ENCODE results near the gene SELP.

DNA sequence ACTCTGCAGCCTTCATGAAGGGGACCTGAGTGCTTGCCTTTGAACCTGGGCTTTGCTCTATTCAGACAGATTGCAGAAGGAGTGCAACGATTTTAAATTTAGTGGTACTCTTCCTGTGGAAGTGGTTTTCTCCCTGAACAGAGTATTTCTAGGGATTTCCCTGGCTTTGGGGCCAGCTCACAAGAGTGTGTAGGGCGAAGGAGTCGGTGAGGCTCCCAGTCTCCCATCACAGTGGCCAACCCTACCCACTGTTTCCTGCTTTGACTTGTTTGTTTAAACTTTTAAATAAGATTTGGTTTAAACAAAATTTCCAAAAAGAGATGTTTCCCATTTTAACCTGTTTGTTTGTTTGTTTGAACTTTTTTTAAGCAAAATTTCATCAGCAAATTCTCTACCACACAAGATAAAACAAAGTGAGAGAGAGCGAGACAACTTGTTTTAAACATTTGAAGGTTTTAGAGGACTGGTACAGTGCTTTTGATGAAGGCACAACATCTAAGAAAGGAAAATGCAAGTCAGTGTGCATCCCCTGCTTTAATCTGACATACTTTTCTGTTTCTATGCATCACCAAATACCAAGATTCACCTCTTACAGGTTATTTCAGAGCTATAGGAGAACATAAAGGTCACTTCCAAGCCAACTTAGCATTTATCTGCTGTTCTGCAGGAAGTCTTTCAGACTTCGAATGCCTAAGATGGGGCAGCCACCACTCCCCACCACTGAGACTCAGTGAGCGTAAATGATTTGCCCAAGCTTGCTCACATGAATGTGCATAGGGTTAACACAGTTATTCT lies 6.6 kb downstream of the SELP start:
- TF ChIP-seq TAF1 (IDR thresholded peaks at IDR 0.05; ENCODE audit: borderline replicate concordance, low read depth, low read length) (no peak), RAD21 (IDR thresholded peaks at IDR 0.05; ENCODE audit: low read length) (no peak), RFX5 (IDR thresholded peaks at IDR 0.05; ENCODE audit: low read length) (no peak), MXI1 (IDR thresholded peaks at IDR 0.05; ENCODE audit: low read depth, low read length) (no peak), FOXM1 (IDR thresholded peaks at IDR 0.05; ENCODE audit: low read depth) (no peak), JUND (IDR thresholded peaks at IDR 0.05) (no peak), EP300 (IDR thresholded peaks at IDR 0.05; ENCODE audit: borderline replicate concordance in 1 of 2, low read depth in 1 of 2, low read length in 1 of 2) (no peak)
- TF ChIP-seq, protein P1, sequence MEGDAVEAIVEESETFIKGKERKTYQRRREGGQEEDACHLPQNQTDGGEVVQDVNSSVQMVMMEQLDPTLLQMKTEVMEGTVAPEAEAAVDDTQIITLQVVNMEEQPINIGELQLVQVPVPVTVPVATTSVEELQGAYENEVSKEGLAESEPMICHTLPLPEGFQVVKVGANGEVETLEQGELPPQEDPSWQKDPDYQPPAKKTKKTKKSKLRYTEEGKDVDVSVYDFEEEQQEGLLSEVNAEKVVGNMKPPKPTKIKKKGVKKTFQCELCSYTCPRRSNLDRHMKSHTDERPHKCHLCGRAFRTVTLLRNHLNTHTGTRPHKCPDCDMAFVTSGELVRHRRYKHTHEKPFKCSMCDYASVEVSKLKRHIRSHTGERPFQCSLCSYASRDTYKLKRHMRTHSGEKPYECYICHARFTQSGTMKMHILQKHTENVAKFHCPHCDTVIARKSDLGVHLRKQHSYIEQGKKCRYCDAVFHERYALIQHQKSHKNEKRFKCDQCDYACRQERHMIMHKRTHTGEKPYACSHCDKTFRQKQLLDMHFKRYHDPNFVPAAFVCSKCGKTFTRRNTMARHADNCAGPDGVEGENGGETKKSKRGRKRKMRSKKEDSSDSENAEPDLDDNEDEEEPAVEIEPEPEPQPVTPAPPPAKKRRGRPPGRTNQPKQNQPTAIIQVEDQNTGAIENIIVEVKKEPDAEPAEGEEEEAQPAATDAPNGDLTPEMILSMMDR (IDR thresholded peaks at IDR 0.05): no peak

Measured in SK-N-SH (cell line).